ENCODE data around the gene B3GAT1.

DNA sequence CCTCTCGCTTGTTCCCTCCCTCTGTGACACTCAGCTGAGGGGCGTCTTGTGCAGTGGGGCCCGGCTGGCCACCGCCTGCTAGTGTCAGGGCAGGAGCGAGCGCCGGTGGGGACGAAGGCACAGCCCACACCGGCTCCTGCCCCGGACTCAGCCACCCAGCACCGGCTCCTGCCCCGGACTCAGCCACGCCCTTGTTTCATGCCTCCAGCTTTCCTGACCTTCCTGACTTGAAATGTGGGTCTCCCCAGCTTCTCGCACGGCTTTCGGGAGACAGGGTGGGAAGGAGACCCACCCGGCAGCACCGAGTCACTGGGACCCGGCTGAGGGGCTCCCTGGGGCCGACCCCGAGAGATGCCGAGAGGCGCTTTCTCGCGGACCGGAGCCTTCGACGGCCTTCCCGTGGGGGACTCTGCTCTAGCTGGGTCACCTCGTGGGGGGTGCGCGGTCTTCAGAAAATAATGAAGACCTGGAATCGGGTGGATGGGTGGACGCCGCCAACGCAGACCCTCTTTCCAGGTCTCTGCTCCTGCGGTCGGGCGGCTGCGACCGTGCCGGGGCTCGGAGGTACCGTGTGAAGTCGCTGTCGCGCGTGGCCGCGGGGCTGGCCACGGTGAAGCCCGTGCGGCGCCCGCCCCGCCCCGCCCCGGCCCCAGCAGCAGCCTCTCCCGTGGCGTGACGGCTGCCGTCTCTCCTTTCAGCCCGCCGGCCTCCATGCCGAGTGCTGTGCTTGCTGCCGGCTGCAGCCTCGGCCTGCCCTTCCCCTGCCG, 70.1 kb downstream of the B3GAT1 start:
- TF ChIP-seq, protein P1, sequence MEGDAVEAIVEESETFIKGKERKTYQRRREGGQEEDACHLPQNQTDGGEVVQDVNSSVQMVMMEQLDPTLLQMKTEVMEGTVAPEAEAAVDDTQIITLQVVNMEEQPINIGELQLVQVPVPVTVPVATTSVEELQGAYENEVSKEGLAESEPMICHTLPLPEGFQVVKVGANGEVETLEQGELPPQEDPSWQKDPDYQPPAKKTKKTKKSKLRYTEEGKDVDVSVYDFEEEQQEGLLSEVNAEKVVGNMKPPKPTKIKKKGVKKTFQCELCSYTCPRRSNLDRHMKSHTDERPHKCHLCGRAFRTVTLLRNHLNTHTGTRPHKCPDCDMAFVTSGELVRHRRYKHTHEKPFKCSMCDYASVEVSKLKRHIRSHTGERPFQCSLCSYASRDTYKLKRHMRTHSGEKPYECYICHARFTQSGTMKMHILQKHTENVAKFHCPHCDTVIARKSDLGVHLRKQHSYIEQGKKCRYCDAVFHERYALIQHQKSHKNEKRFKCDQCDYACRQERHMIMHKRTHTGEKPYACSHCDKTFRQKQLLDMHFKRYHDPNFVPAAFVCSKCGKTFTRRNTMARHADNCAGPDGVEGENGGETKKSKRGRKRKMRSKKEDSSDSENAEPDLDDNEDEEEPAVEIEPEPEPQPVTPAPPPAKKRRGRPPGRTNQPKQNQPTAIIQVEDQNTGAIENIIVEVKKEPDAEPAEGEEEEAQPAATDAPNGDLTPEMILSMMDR (conservative IDR thresholded peaks at IDR 0.05 in 1 of 2, IDR thresholded peaks at IDR 0.05 in 1 of 2; ENCODE audit: extremely low read depth in 1 of 2, insufficient read depth in 1 of 2, low read depth in 1 of 2, low read length in 2 of 2): no peak
- no peak for TF ChIP-seq EZH2 (IDR thresholded peaks at IDR 0.05; ENCODE audit: borderline replicate concordance, low read length)

Data from mammary epithelial cell (primary cell).